Gastrocnemius medialis (tissue), 4 donors: Measurements from ENCODE around the gene ARRDC4.

ENCODE experiments used
- CTCF ChIP-seq, 5 experiments: fragments of 450-650 bp in 3 of 5; fragments of 200-600 bp in 2 of 5; sonication (generic) in 2 of 5; IDR thresholded peaks in 4 of 5; conservative IDR thresholded peaks in 1 of 5; 1 replicate in 4 of 5; 2 replicates in 1 of 5; pipeline ENCODE4 v1.5.1; 2016 to 2019; ENCODE audit warnings: antibody characterized with exemption in 5 of 5, mild to moderate bottlenecking in 3 of 5, moderate library complexity in 3 of 5
- POLR2A ChIP-seq, 2 donors: fragments of 450-650 bp; IDR thresholded peaks; one replicate each; pipeline ENCODE4 v1.6.1; 2017; ENCODE audit warnings: antibody characterized with exemption in 2 of 2, mild to moderate bottlenecking in 2 of 2, moderate library complexity in 2 of 2

GRCh38 chr15:97981058-97981457 lies 20.6 kb downstream of the ARRDC4 start:
- TF ChIP-seq CTCF (IDR thresholded peaks at IDR 0.05 in 4 of 5, conservative IDR thresholded peaks at IDR 0.05 in 1 of 5) (no peak), POLR2A (IDR thresholded peaks at IDR 0.05) (no peak)
